CD4-positive, alpha-beta T cell treated with Interleukin-17A for 1 hour (primary cell): Measurements from ENCODE around the gene C1orf226.

Experiments
- DNase-seq: peaks from one replicate; pipeline ENCODE4 v3.0.0-alpha.2; 2020

C1orf226 gene

GRCh38 chr1:162386292-162387225 is 5.0 kb downstream of the C1orf226 start:
- no peak for DNase-seq

GRCh38 chr1:162387226-162388082 is 5.9 kb downstream of the C1orf226 start:
- no peak for DNase-seq

- no peak for DNase-seq
Measured at GRCh38 chr1:162388083-162388594, 6.6 kb downstream of the C1orf226 start.

- no peak for DNase-seq
Measured at GRCh38 chr1:162388615-162389014, 7.1 kb downstream of the C1orf226 start.

GRCh38 chr1:162389021-162389818 is 7.7 kb downstream of the C1orf226 start:
- no peak for DNase-seq

GRCh38 chr1:162389971-162390370 is 8.4 kb downstream of the C1orf226 start:
- DNase-seq, result no peak

GRCh38 chr1:162390396-162391185 is 9.1 kb downstream of the C1orf226 start:
- DNase-seq, result no peak

GRCh38 chr1:162391790-162392563 is 10.4 kb downstream of the C1orf226 start:
- DNase-seq, result peak; percentile 20

GRCh38 chr1:162396201-162396906 is 14.8 kb downstream of the C1orf226 start:
- no peak for DNase-seq

GRCh38 chr1:162397039-162397448 is 15.5 kb downstream of the C1orf226 start:
- DNase-seq, result no peak

GRCh38 chr1:162397943-162398560 is 16.5 kb downstream of the C1orf226 start:
- no peak for DNase-seq

GRCh38 chr1:162398999-162399580 is 17.6 kb downstream of the C1orf226 start:
- no peak for DNase-seq

GRCh38 chr1:162400790-162401355 is 19.3 kb downstream of the C1orf226 start:
- no peak for DNase-seq

- no peak for DNase-seq
Measured at GRCh38 chr1:162404550-162405160, 23.1 kb downstream of the C1orf226 start.

GRCh38 chr1:162405800-162406199 is 24.3 kb downstream of the C1orf226 start:
- DNase-seq, result no peak

- DNase-seq, result no peak
Measured at GRCh38 chr1:162406811-162407210, 25.3 kb downstream of the C1orf226 start.

GRCh38 chr1:162407539-162407938 is 26.0 kb downstream of the C1orf226 start:
- DNase-seq, result no peak

GRCh38 chr1:162412002-162412401 is 30.5 kb downstream of the C1orf226 start, which contains the start of gene SH2D1B:
SH2D1B (minus strand) TSS chr1:162412136; CDS start chr1:162412016, 120 bp downstream.
- DNase-seq, result no peak
